ENCODE measurements around the gene BARHL2. TPM values are rescaled to one million over a fixed set of nuclear protein-coding genes. Genes with fewer than 3 reads are reported as not detected.

The BARHL2 gene
- total RNA-seq, 6 donors from 2014 or later: not detected

- DNase-seq (no peak), ATAC-seq (ENCODE audit: low FRiP score in 2 of 2) (no peak)
- TF ChIP-seq POLR2AphosphoS5 (IDR thresholded peaks at IDR 0.05) (no peak), EP300 (IDR thresholded peaks at IDR 0.05) (no peak), CTCF (IDR thresholded peaks at IDR 0.05) (no peak), POLR2A (IDR thresholded peaks at IDR 0.05) (no peak)
- no peak overlapping the region for H3K4me3 ChIP-seq
- WGBS, 2 donors: 85 to 97% methylated on average over 1 of the region's 1 CpG
- H3K36me3 ChIP-seq: no peaks in the 10 kb centered on the region
- H3K27me3 ChIP-seq: no peaks in the 10 kb centered on the region
- no peak overlapping the region for H3K27ac ChIP-seq
- peaks cover 0 to 4% (median 2%) of the 10 kb centered on the region in 4 donors for H3K9me3 ChIP-seq
- H3K4me1 ChIP-seq: no peaks in the 10 kb centered on the region
Measured at GRCh38 chr1:90671251-90671650, 45.9 kb downstream of the BARHL2 start.
